ENCODE data around the gene SPAG8. TPM values are rescaled to one million over a fixed set of nuclear protein-coding genes. Genes with fewer than 3 reads are reported as not detected.

SPAG8 gene
- total RNA-seq, 1 donor from 2014 or later, result 3.2 TPM

DNA sequence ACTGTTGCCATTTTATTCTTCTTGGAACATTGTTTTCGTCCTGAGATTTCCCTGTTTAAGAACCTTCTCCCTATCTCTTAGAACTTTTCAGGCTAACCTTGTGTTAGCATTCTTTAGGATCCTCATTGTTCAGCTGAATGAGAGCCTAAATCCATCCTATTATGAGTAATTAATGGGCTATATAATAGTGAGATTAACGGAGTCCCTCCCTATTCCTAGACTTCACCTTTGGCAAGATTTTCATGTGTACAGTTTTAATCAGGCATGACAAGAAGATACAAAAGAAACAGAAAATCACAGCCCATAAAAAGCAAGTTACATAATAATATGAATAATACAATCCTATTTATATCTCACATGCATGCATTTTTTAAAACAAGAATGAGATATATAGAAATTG lies 48.9 kb downstream of the SPAG8 start:
- Mint-ChIP-seq H3K9me3 (ENCODE audit: low read depth) (no peaks in the 10 kb centered on the region), H3K27ac (no peak overlapping the region), H3K4me1 (ENCODE audit: low read depth) (peaks cover 21% of the 10 kb centered on the region), H3K27me3 (no peaks in the 10 kb centered on the region), H3K4me3 (ENCODE audit: low read depth) (no peak overlapping the region), H3K36me3 (ENCODE audit: insufficient read depth) (peaks cover 1% of the 10 kb centered on the region)
- no peak for DNase-seq (ENCODE audit: low spot score, unreplicated experiment)
- TF ChIP-seq, protein P1, sequence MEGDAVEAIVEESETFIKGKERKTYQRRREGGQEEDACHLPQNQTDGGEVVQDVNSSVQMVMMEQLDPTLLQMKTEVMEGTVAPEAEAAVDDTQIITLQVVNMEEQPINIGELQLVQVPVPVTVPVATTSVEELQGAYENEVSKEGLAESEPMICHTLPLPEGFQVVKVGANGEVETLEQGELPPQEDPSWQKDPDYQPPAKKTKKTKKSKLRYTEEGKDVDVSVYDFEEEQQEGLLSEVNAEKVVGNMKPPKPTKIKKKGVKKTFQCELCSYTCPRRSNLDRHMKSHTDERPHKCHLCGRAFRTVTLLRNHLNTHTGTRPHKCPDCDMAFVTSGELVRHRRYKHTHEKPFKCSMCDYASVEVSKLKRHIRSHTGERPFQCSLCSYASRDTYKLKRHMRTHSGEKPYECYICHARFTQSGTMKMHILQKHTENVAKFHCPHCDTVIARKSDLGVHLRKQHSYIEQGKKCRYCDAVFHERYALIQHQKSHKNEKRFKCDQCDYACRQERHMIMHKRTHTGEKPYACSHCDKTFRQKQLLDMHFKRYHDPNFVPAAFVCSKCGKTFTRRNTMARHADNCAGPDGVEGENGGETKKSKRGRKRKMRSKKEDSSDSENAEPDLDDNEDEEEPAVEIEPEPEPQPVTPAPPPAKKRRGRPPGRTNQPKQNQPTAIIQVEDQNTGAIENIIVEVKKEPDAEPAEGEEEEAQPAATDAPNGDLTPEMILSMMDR (IDR thresholded peaks at IDR 0.05; ENCODE audit: unreplicated experiment), result no peak

DNA sequence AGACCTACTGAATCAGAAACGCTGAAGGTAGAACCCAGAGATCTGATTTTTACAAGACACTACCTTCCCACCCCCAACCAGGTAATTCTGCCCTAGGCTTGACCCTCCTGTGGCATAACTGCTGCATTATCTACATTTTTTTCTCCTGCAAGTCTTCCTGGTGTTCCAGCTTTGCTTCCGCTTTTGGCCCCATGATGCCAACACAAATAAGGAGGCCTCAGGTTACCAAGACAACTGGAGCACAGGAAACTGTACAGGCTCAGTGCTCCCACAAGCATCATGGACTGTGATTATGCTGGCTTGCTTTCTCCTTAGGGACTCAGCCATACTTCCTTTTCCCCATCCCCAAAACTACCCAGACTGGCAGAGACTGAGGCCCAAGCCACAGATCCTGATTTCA lies 51.4 kb downstream of the SPAG8 start:
- H3K4me3 Mint-ChIP-seq (ENCODE audit: low read depth), result no peak overlapping the region
- H3K9me3 Mint-ChIP-seq (ENCODE audit: low read depth), result no peaks in the 10 kb centered on the region
- H3K4me1 Mint-ChIP-seq (ENCODE audit: low read depth), result peaks cover 30% of the 10 kb centered on the region
- H3K27ac Mint-ChIP-seq, result no peak overlapping the region
- H3K27me3 Mint-ChIP-seq, result no peaks in the 10 kb centered on the region
- no peak for DNase-seq (ENCODE audit: low spot score, unreplicated experiment)
- TF ChIP-seq, protein P1 (IDR thresholded peaks at IDR 0.05; ENCODE audit: unreplicated experiment), result no peak
- H3K36me3 Mint-ChIP-seq (ENCODE audit: insufficient read depth), result peaks cover 1% of the 10 kb centered on the region

DNA sequence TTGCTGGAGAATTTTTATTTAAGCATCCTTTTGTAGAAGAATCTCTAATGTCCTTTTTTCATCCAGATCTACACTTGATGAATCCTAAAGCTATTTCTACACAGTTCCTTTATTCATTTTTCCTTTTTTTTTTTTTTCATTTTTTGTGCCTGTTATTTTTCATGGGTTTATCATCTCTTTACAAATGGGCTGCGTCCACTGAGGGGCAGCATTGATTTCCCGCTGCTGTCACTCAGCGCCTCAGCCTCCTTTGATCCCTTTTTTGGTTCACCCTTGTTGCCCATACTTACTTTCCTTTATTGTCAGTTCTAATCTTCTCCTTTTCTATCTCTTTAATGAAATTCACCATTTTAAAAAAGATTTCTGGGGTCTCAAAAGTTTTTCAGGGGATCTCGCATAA lies 52.3 kb downstream of the SPAG8 start:
- DNase-seq (ENCODE audit: low spot score, unreplicated experiment), result no peak
- Mint-ChIP-seq H3K4me1 (ENCODE audit: low read depth) (peaks cover 30% of the 10 kb centered on the region), H3K4me3 (ENCODE audit: low read depth) (peak overlapping the region; percentile 25), H3K27ac (peak overlapping the region; percentile 44), H3K36me3 (ENCODE audit: insufficient read depth) (peaks cover 1% of the 10 kb centered on the region), H3K9me3 (ENCODE audit: low read depth) (no peaks in the 10 kb centered on the region), H3K27me3 (no peaks in the 10 kb centered on the region)
- TF ChIP-seq, protein P1 (IDR thresholded peaks at IDR 0.05; ENCODE audit: unreplicated experiment), result no peak

Other genes starting within 250 kb of the SPAG8 start
- 62.3 and 63.2 TPM in 2 replicates for gene TESK1, start 207.0 kb downstream of the SPAG8 start, total RNA-seq
- gene CD72, start 193.8 kb downstream of the SPAG8 start, total RNA-seq, result 3.1 and 4.2 TPM in 2 replicates
- gene SIT1, start 161.3 kb downstream of the SPAG8 start, total RNA-seq, result not detected in 2 replicates
- 15,251 and 16,487 TPM in 2 replicates for gene RMRP, start 154.2 kb downstream of the SPAG8 start, total RNA-seq
- 17.2 and 18.8 TPM in 2 replicates for gene CCDC107, start 154.0 kb downstream of the SPAG8 start, total RNA-seq
- gene ARHGEF39, start 147.1 kb downstream of the SPAG8 start, total RNA-seq, result 9.1 and 10.4 TPM in 2 replicates
- gene CA9, start 138.3 kb downstream of the SPAG8 start, total RNA-seq, result 0.31 and 0.49 TPM in 2 replicates
- gene TPM2, start 122.3 kb downstream of the SPAG8 start, total RNA-seq, result 24.3 and 32.4 TPM in 2 replicates
- 136 and 141 TPM in 2 replicates for gene TLN1, start 80.1 kb downstream of the SPAG8 start, total RNA-seq
- gene CREB3, start 79.6 kb downstream of the SPAG8 start, total RNA-seq, result 31.5 and 33.2 TPM in 2 replicates
- 130 and 138 TPM in 2 replicates for gene GBA2, start 63.0 kb downstream of the SPAG8 start, total RNA-seq
- gene RGP1, start 63.0 kb downstream of the SPAG8 start, total RNA-seq, result 37.8 and 40.0 TPM in 2 replicates
- gene MSMP, start 58.0 kb downstream of the SPAG8 start, total RNA-seq, result not detected in 2 replicates
- 17.0 and 23.4 TPM in 2 replicates for gene NPR2, start 20.7 kb downstream of the SPAG8 start, total RNA-seq
- 37.7 and 41.5 TPM in 2 replicates for gene HINT2, start 2.8 kb upstream of the SPAG8 start, total RNA-seq
- not detected in 2 replicates for gene FAM221B, start 16.5 kb upstream of the SPAG8 start, total RNA-seq
- 24.1 and 25.4 TPM in 2 replicates for gene TMEM8B, start 17.0 kb upstream of the SPAG8 start, total RNA-seq
- not detected in 2 replicates for gene OR13J1, start 58.1 kb upstream of the SPAG8 start, total RNA-seq
- not detected in 2 replicates for gene HRCT1, start 93.9 kb upstream of the SPAG8 start, total RNA-seq
- gene SPAAR, start 97.2 kb upstream of the SPAG8 start, total RNA-seq, result not detected in 2 replicates
- gene OR2S2, start 145.9 kb upstream of the SPAG8 start, total RNA-seq, result not detected in 2 replicates
- 6.9 and 7.1 TPM in 2 replicates for gene RECK, start 224.7 kb upstream of the SPAG8 start, total RNA-seq